ENCODE measurements around the gene CCNL2.

GRCh38 chr1:1336446-1336845, 62.7 kb downstream of the CCNL2 start:
- no peak for TF ChIP-seq CTCF (IDR thresholded peaks at IDR 0.05)
- TF ChIP-seq POLR2A (IDR thresholded peaks at IDR 0.05), result no peak

Measured in vagina (tissue), 2 donors.